GM18951 (cell line): ENCODE data around the gene NUCKS1.

Experiments
- POLR2A ChIP-seq: IDR thresholded peaks from 4 replicates; pipeline ENCODE4 v1.6.1; 2011; ENCODE audit warnings: mild to moderate bottlenecking; ENCODE audit not compliant: insufficient read length, insufficient read depth; ENCODE audit errors: extremely low read depth
- in situ Hi-C: fragments of 300-500 bp; cut with MboI; formaldehyde crosslinking; loops from one replicate; pipeline ENCODE4 v1.12.0; 2022; ENCODE audit warnings: low sequenced_read_pairs, mixed read lengths, inconsistent platforms; ENCODE audit not compliant: unreplicated experiment

The NUCKS1 gene

GRCh38 chr1:205688171-205689080 lies 61.6 kb downstream of the NUCKS1 start:
- in situ Hi-C loops = no loop called here
- TF ChIP-seq POLR2A = no peak

GRCh38 chr1:205687242-205687641 lies 62.7 kb downstream of the NUCKS1 start:
- in situ Hi-C loops = no loop called here
- no peak for TF ChIP-seq POLR2A

GRCh38 chr1:205681364-205681763 lies 68.6 kb downstream of the NUCKS1 start:
- TF ChIP-seq POLR2A = no peak
- in situ Hi-C loops = no loop called here

GRCh38 chr1:205680073-205680851 lies 69.7 kb downstream of the NUCKS1 start, which contains the start of gene SLC45A3:
Gene SLC45A3 (minus strand): TSS chr1:205680509. CDS start chr1:205664656, 15,853 bp downstream.
- no peak for TF ChIP-seq POLR2A
- in situ Hi-C loops = no loop called here

GRCh38 chr1:205678286-205679111 lies 71.5 kb downstream of the NUCKS1 start:
- in situ Hi-C loops = no loop called here
- TF ChIP-seq POLR2A = no peak

GRCh38 chr1:205677167-205677566 lies 72.8 kb downstream of the NUCKS1 start:
- no peak for TF ChIP-seq POLR2A

GRCh38 chr1:205676597-205676996 lies 73.4 kb downstream of the NUCKS1 start:
- TF ChIP-seq POLR2A = no peak
- in situ Hi-C loops = no loop called here

More at GRCh38 chr1:205677167-205677566, 72.8 kb downstream of the NUCKS1 start:
- in situ Hi-C loops = no loop called here

GRCh38 chr1:205676002-205676401 lies 74.0 kb downstream of the NUCKS1 start:
- in situ Hi-C loops = no loop called here
- TF ChIP-seq POLR2A = no peak

- TF ChIP-seq POLR2A = no peak
- in situ Hi-C loops = no loop called here
These were observed 74.7 kb downstream of the NUCKS1 start for GRCh38 chr1:205675247-205675646.

GRCh38 chr1:205672970-205673369 lies 77.0 kb downstream of the NUCKS1 start:
- in situ Hi-C loops = no loop called here
- no peak for TF ChIP-seq POLR2A

GRCh38 chr1:205672395-205672889 lies 77.5 kb downstream of the NUCKS1 start:
- TF ChIP-seq POLR2A = no peak
- in situ Hi-C loops = no loop called here

GRCh38 chr1:205670611-205671430 lies 79.2 kb downstream of the NUCKS1 start:
- in situ Hi-C loops = no loop called here

More at GRCh38 chr1:205670611-205671430, 79.2 kb downstream of the NUCKS1 start:
- no peak for TF ChIP-seq POLR2A
